Breast epithelium (tissue), 3 donors: Measurements from ENCODE around the gene GLCCI1.

Source experiments
- POLR2A ChIP-seq: fragments of 450-650 bp; IDR thresholded peaks from one replicate; pipeline ENCODE4 v1.6.1; 2016; ENCODE audit warnings: antibody characterized with exemption, mild to moderate bottlenecking, moderate library complexity
- TF ChIP-seq, protein P1 (sequence below), 3 donors: fragments of 450-650 bp; IDR thresholded peaks; one replicate each; pipeline ENCODE4 v1.5.1; 2016 to 2017; ENCODE audit warnings: antibody characterized with exemption in 3 of 3, mild to moderate bottlenecking in 3 of 3, moderate library complexity in 3 of 3

- no peak for TF ChIP-seq POLR2A
- TF ChIP-seq, protein P1, sequence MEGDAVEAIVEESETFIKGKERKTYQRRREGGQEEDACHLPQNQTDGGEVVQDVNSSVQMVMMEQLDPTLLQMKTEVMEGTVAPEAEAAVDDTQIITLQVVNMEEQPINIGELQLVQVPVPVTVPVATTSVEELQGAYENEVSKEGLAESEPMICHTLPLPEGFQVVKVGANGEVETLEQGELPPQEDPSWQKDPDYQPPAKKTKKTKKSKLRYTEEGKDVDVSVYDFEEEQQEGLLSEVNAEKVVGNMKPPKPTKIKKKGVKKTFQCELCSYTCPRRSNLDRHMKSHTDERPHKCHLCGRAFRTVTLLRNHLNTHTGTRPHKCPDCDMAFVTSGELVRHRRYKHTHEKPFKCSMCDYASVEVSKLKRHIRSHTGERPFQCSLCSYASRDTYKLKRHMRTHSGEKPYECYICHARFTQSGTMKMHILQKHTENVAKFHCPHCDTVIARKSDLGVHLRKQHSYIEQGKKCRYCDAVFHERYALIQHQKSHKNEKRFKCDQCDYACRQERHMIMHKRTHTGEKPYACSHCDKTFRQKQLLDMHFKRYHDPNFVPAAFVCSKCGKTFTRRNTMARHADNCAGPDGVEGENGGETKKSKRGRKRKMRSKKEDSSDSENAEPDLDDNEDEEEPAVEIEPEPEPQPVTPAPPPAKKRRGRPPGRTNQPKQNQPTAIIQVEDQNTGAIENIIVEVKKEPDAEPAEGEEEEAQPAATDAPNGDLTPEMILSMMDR (IDR thresholded peaks at IDR 0.05): no peak
Measured at GRCh38 chr7:8094164-8095140, 125.9 kb downstream of the GLCCI1 start.
